T-helper 22 cell (primary cell): ENCODE data around the gene MRTFA.

Source experiments
- DNase-seq: peaks from one replicate; pipeline ENCODE4 v3.0.0-alpha.2; 2020; ENCODE audit warnings: low read depth

The MRTFA gene

GRCh38 chr22:40410731-40411505 lies 225.6 kb downstream of the MRTFA start:
- DNase-seq = no peak

- no peak for DNase-seq
Measured at GRCh38 chr22:40410272-40410671, 226.2 kb downstream of the MRTFA start.

- DNase-seq = no peak
Measured at GRCh38 chr22:40409613-40410113, 226.9 kb downstream of the MRTFA start.

DNA sequence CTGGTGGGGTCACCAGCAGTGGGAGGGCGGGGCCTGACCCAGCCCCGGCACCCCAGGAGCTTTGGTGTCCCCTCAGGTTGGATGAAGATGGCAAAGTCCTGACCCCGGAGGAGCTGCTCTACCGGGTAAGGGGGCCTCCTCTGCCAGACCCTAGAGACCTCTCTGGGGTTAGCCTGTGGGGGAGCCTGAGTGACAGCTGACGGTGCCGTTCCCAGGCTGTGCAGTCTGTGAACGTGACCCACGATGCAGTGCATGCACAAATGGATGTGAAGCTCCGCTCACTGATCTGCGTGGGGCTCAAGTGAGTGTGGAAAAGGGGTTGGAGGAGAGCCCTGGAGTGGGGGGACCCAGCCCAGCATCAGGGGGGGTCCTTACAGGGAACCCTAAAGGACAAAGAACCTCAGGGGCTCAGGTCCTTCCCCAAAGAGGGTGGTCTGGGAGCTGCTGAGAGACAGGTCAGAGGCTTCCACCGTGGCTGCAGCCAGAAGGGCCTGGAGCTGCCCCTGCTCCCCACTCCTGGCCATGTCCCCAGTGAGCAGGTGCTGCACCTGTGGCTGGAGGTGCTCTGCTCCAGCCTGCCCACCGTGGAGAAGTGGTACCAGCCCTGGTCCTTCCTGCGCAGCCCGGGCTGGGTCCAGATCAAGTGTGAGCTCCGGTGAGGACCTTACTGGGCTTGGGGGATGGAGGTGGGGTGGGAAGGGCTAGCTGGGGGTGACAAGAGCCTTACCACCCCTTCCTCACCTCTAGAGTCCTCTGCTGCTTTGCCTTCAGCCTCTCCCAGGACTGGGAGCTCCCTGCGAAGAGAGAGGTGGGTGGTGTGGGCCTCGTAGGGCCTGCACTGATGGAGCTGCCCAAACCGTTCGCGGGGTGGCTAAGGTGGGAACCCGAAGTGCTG lies 227.6 kb downstream of the MRTFA start:
- no peak for DNase-seq

GRCh38 chr22:40407831-40408717 lies 228.4 kb downstream of the MRTFA start:
- DNase-seq = no peak

GRCh38 chr22:40407021-40407761 lies 229.3 kb downstream of the MRTFA start:
- no peak for DNase-seq

DNA sequence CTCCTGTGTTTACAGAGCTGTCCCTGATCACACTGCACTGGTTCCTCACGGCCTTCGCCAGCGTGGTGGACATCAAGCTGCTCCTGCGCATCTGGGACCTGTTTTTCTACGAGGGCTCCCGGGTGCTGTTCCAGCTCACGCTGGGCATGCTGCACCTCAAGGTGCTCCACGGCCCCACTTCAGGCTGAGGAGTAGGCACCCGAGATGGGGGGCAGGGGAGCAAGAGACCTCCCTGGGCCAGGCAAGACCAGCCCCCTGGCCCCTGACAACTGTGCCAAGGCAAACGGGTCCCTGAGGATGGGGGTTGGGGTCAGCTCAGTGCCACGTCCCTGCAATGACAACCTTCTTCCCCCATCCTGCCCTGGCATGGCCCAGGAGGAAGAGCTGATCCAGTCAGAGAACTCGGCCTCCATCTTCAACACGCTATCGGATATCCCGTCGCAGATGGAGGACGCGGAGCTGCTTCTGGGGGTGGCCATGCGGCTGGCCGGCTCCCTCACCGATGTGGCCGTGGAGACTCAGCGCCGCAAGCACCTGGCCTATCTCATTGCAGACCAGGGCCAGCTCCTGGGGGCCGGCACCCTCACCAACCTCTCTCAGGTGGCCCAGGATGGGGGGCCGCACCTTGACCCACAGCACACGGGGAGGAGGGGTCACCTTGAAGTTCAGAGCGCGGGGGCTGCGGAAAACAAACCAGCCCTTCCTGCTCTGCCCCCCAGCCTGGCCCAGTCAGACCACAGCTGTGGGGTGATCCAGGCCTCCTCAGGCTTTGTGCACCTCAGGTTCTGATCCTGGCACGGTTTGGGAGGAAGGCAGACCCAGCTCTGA lies 230.2 kb downstream of the MRTFA start:
- DNase-seq = no peak

DNA sequence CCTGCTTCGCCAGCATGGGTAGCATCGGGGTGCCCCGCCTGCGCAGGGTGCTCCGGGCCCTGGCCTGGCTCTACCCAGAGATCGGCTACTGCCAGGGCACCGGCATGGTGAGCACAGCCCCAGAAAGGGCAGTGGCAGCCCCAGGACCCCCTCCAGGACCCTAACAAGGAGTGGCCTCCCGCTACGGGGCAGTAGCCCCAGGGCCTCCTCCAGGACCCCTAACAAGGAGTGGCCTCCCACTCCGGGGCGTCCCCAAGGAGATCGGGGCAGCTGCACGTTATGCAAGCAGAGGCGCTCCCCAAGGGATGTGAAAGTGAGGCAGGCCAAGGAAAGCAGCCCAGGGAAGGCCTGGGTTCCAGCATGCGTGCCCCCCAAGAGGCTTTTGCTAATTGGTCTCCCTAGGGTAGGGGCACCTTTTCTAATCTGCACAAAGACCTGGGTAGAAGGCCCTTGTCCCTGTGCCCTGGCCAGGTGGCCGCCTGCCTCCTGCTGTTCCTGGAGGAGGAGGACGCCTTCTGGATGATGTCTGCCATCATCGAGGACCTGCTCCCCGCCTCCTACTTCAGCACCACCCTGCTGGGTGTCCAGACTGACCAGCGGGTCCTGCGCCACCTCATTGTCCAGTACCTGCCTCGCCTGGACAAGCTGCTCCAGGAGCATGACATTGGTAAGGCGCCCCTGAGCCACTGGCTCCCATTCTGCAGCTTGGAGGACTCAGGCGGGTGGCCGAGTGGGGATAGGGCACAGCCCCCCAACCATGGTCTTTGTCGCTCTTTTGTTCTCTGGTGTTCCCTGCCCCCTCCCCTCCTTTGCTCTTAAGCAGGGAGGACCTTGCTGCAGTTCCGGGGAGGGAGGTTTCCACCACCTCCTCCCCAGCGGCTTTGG lies 231.1 kb downstream of the MRTFA start:
- DNase-seq = no peak

DNA sequence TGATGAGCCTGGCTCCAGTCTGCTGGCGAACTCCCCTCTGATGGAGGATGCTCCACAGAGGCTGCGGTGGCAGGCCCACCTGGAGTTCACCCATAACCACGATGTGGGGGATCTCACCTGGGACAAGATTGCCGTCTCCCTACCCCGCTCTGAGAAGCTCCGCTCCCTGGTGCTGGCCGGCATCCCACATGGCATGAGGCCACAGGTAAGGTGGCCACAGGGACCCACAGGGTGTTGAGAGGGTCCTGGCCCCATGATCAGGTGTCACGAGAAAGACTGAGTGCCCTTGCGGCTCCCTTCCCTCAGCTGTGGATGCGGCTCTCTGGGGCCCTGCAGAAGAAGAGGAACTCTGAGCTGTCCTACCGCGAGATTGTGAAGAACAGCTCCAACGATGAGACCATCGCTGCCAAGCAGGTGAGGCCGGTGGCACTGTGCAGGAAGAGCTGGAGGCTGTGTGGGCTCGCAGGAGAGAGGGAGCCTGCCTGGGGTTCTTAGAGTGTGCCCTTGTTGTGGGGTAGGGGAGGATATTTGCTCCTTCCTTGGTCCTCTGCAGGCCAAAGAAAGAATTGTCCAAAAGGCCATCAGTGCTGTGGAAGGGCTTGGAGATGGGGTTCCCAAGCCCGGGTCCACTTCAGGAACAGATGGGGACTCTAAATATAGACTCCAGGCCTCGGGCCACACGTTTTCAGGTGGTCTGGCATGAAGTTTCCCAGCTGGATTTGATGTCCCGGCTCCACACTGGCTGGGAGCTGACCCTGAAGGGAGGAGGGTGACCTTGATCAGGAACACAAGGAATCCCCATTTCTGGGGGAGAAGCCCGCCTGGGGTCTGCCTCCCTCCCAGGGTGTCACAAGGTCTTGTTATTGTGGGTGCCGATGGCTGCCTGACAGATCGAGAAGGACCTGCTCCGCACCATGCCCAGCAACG lies 232.0 kb downstream of the MRTFA start:
- DNase-seq = no peak

DNA sequence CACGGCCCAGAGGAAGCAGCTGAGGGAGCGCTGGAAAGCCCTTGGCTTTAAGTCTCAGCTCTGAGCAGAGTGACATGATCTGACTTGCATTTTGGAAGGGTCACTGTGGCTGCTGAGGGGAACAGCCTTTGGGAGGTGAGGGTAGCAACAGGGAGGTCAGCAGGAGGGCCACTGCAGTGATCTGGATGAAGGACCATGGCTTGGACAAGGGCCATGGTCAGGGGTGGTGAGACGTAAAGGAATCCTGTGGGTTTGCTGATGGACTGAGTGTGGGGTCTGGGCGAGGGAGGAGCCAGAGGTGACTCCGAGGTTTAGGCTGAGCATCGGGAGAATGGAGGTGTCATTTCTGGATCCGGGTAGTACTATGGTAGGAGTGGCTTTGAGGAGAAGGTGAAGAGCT lies 232.9 kb downstream of the MRTFA start:
- no peak for DNase-seq

DNA sequence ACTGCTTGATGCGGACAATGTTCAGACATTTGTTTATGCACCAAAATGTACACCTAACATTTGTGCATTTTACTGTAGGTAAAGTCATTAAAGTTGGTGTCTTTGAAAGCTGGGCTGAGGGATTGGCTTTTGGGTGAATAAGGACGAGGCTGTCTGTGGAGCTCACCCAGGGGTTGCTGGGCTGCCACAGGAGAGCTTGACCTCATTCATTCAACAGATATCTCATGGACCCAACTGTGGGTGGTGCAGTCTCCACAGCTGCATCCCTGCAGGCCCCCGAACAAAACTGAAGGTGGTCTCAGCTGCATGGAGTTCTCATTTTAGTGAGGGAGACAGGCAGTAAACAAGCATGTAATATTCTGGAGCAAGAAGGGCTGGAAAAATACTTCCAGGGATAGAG lies 233.4 kb downstream of the MRTFA start:
- DNase-seq = no peak

DNA sequence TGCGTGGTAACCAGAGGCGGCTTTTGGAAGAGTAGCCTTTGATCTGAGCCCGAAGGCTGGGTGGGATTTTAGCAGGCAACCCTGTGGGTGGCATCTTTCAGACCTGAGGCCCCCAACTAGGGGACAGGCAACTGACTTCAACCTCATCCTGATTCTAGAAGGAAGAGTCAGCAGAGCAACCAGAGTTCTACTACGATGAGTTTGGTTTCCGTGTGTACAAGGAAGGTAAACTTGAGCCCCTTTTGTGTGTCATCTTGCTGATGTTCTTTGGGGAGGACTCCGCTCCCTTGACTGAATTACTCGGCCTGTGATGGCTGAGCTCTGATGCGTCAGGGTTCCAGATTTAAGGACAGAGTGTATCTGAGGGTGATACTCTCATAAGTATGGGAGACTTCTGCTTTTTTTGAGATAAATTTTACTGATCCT lies 234.5 kb downstream of the MRTFA start:
- no peak for DNase-seq

GRCh38 chr22:40401532-40401931 lies 235.0 kb downstream of the MRTFA start:
- peak; percentile 56 for DNase-seq

GRCh38 chr22:40400159-40400558 lies 236.4 kb downstream of the MRTFA start:
- DNase-seq = peak; percentile 25

- DNase-seq = no peak
Measured at GRCh38 chr22:40399621-40400020, 236.9 kb downstream of the MRTFA start.

DNA sequence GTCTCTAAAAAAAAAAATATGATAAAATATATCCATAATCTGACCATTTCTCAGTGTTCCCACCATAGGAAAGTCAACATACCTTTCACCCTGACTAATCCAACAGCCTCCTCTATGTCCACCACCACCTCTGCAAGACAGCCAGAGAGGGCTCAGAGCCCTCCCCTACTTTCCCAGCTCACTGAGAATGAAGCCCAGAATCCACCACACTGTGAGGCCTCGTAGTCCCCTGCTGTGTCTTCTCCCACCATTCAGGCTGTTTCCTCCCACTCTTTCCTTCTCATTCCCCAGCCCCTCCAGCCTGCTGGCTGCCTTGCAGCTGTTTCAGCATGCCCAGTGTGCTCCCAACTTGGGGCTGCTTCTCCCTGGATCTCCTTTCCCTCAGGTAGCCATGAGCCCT lies 239.1 kb downstream of the MRTFA start:
- no peak for DNase-seq

DNA sequence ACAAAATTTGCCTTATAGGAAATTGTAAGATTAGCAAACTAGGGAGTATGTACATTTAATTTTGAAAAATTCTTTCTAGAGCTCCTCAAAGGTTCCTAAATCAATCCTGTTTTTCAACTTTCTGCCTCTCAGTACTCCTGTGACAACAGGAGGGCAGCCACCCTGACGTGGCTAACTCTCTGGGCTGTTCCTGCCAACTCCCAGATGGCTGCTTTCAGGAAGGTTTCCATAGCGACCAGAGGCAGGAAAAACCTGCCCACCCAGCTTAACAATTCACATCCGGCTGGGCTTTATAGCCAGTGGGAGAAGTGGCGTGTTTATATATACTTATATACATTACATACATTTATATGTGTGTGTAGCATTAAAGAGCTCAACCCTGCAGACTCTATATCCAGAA lies 239.6 kb downstream of the MRTFA start:
- no peak for DNase-seq

GRCh38 chr22:40395607-40396006 lies 240.9 kb downstream of the MRTFA start:
- DNase-seq = no peak
